Dedifferentiated amniotic fluid mesenchymal stem cell (primary cell): ENCODE measurements around the gene ZNF579.
"Not testable (repeated sequence)": the region's sequence is repeated elsewhere in the genome, so short reads cannot be mapped to it uniquely, and the experiment has no call there.

ENCODE experiments used
- DNase-seq: peaks from one replicate; pipeline ENCODE4 v3.0.0-alpha.2; 2016; ENCODE audit errors: extremely low spot score

Gene ZNF579

DNA sequence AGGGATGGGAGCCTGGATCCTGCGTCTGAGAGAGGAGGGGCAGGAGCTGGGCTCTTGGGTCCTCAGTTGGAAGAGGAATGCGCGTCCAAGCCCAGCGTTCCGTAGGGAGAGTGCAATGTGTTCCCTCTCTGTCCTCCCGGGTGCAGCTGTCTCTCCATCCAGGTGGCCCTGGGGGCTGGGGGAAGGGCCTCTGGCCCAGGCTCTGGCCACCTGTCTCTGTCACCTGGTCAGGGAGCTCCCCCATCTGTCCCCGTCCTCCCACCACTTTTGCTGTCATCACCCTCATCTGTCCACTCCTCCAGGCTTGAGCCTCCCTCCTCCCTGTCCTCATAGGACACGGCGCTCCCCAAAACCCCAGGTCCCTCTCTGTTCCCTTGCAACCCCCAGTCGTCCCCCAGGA is 40.0 kb downstream of the ZNF579 start:
- DNase-seq, result no peak

DNA sequence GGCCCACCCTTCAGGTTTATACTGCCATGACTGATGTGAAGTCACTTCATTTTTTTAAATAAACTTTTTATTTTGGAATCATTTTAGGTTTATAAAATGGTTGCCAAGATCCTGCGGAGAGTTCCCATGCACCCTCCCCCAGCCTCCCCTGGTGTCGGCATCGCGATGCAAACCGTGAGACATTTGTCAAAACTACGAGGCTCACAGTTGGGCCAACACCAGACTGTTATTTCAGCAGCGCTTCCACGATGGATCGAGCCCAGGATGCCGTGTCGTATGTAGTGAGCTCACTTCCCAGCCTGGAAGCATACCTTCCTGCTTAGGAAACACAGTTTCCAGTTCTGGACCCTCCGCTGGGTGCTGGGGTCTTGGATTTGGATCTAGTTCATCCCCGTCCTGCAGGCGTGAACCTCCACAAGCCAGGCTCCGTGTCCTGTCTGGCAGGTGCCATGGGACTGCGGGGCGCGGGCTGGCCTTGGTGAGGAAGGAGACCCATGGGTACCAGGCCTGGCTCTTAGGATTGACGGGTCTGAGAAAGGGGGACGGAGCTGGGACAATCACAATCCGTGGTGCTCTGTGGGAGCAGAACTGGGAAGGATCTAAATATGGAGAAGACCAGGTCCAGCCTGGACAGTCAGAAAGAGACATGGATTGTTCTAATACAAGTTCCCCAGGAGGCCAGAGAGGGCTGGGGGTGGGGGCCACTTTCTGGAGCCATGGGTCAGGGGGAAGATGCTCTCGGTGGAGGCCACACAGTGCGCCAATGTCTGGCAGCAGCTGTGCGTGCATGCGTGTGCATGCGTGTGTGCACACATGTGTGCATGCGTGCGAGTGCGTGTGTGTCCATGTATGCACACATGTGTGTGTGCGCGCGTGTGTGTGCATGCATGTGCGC is 41.3 kb downstream of the ZNF579 start:
- no peak for DNase-seq

DNA sequence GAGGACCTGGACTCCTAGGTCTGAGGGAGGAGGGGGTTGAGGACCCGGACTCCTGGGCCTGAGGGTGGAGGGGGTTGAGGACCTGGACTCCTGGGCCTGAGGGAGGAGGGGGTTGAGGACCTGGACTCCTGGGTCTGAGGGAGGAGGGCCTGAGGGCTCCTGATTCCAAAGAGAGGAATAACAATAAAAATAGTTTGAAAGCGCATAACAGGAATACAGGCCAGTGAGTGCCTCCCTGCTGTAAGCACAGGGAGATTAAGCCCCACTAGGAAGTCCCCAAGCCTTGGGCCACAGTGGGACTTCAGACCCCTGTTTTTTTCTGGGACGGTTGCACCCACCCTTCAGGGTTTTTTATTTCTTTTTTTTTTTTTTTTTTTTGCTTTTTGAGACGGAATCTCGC is 42.5 kb downstream of the ZNF579 start:
- DNase-seq, result no peak

DNA sequence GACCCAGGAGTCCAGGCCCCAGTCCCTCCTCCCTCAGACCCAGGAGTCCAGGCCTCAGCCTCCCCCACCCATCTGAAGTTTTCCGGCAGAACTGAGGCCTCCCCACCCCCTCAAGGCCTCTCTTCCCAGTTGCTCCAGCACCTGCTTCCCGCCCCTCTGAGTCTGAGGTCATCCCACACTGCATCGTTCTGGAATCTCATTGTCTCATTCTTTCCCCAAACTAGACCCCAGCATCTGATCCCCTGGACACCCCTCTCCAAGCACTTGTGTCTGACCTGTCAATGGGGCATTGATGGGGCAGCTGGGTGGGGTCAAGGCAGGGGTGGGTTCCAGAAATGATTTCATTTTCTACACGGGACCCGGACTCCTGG is 42.9 kb downstream of the ZNF579 start:
- DNase-seq, result no peak

DNA sequence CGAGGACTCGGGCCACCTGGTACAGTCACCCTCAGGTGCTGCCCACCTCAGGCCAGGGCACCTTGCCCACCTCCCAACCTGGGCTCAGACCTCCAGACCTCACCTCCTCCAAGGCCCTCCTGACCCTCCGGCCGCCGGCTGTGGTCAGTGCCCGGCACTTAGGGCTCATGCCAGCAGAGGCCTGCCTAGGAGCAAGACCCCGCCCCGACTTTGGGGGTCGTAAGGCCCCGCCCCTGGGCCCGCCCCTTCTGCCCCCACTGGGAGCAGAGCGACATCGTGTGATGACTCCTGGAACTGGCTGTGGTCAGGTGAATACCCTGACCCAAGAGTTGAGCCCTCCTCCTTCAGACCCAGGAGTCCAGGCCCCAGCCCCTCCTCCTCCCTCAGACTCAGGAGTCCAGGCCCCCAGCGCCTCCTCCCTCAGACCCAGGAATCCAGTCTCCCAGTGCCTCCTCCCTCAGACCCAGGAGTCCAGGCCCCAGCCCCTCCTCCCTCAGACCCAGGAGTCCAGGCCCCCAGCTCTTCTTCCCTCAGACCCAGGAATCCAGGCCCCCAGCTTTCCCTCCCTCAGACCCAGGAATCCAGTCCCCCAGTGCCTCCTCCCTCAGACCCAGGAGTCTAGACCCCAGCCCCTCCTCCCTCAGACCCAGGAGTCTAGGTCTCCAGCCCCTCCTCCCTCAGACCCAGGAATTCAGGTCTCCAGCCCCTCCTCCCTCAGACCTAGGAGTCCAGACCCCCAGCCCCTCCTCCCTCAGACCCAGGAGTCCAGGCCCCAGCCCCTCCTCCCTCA is 43.5 kb downstream of the ZNF579 start, which contains the start of gene SBK2:
TSS of gene SBK2 (minus strand) at position 183 of the 790 bp plus-strand sequence. CDS start 839 bp downstream, outside the sequence.
- no peak for DNase-seq

DNA sequence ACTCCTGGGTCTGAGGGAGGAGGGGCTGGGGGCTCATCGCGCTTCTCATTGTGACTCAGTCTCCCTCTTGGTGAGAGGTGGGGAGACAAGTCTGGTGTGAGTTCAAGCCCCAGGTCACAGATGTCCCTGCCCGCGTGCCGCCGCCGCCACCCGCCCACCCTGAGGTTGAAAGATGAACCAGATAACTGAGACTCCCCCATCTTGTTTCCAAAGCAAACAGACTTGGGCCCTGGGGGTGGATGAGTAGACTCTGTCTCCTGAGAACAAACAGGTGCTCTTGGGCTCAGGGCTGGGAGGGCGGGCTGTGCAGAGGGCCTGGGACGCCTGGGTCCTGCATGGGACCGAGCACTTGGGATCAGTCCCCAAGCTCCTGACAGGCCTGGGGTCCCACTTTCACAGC is 44.3 kb downstream of the ZNF579 start:
- DNase-seq, result no peak

DNA sequence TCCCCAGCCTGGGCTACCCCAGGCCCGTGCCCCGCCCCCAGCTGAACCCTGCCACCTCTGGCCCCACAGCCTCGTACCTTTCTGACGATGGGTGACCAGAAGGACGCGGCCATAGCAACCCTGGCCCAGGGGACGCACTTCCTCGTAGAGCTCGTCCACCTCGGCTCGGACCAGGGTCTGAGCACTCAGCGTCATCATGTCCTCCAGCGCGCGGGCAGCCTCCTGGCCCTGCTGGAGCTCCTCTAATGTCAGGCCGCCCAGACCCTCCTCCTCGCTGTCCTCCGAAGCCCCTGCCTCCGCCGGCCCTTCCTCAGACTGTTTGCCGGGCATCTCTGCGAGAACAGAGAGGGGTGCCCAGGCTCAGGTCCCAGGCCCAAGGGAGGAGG is 44.7 kb downstream of the ZNF579 start:
- no peak for DNase-seq

DNA sequence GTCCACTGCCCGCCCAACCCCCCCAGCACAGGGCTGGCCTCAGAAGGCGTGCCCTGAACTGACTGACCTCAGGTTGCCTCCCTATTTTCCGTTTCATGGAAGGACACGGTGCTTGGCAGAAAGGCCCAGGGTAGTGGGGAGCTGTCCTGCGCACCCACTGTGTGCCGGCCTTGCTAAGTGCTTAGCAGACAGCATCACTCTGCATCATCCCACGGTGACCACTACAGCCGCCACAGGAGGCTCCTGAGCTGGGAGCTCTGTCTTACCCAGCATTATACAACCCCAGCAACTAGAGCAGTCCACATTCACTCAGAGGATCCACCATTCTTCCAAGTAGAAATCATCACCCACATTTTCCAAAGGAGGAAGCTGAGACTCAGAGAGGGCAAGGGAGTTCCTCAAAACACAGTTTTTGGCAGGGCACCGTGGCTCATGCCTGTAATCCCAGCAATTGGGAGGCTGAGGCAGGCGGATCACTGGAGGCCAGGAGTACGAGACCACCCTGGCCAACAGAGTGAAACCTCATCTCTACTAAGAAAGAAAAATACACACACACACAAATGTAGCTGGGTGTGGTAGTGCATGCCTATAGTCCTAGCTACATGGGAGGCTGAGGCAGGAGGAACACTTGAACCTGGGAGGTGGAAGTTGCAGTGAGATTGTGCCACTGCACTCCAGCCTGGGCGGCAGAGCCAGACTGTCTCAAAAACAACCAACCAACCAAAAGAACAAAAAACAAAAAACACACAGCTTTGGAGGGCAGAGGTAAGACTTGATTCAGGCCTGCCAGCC is 45.3 kb downstream of the ZNF579 start:
- DNase-seq, result no peak

DNA sequence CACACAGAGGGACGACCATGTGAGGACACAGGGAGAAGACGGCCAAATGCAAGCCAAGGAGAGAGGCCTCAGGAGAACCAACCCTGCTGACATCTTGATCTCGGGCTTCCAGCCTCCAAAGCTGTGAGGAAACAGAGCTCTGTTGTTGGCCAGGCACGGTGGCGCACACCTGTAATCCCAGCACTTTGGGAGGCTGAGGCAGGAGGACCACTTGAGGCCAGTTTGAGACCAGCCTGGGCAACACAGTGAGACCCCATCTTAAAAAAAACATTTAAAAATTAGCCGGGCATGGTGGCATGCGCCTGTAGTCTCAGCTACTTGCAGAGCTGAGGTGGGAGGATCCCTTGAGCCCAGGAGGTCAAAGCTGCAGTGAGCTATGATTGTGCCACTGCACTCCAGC is 46.4 kb downstream of the ZNF579 start:
- DNase-seq, result not testable (repeated sequence)

DNA sequence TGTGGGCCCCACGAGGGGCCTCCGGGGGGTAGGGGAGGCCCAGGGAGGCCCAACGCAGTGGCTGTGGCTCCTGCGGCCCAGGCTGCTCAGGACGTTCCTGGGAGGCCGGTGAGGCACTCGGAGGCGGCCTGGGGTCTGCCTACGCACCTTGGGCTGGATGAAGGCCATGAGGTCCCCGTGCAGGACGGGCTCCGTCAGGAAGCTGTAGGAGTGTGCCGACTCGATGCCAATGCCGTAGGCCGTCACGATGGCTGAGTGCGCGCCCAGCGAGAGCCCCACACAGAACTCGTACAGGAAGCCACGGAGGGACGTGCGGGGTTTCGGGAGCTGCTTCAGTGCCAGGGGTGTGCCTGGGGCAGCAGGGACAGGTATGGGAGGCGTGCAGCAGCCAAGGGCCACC is 49.7 kb downstream of the ZNF579 start:
- DNase-seq, result no peak

DNA sequence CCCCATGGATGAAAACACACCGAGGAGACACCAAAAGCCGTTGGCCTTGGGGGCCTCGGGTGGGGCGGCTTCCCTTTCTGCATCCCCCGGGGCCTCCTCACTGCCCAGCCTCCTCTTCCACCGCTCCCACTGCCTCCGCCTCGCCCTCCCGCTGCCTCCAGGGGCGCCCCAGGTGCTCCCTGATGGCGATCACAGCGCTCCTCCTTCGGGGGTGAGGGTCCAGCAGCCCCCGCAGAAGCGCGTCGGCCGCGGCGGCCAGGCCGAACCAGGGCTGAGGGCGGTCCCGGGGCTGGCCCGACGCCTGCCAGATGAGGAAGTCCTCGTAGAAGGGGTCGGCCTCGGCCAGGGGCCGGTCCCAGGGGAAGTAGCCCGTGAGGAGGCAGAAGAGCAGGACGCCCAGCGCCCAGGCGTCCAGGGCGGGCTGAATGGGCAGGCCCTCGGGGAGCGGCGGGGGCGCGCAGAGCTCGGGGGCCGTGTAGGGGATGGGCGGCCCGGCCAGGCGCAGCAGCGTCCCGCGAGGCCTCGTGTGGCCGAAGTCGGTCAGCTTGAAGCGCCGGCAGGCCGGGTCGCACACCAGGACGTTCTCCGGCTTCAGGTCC is 50.9 kb downstream of the ZNF579 start:
- DNase-seq, result no peak

DNA sequence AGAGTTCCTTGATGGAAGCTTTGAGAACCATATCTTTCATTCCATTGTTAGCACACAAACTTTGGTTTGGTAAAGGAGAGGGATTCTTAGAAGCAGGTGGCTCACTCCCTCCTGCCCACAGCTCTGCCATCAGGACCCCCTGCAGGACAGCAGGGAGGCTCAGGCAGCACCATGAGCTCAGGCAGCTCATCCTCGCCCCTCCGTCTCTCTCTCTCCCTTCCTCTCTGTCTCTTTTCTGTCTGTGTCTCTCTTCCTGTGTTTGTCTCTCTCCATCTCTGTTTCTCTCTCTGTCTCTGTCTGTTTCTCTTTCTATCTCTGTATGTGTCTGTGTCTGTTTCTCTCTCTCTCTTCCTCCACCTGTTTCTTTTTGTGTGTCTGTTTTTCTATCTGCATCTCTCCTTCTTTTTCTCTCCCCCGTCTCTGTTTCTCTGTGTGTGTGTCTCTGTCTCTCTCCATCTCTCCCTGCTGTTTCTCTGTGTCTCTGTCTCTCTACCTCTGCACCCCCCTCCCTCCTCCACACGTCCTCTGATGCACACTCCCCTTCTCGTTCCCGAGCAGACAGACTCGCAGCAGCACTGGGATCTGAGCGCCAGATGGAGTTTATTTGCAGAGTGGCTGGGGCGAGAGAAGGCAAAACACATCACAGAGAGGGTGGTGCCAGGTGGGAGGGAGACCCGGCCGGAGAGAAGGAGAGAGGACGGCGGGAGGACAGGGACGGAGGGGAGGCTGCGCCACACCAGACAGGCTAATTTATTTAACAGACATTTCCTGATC is 52.4 kb downstream of the ZNF579 start:
- no peak for DNase-seq

DNA sequence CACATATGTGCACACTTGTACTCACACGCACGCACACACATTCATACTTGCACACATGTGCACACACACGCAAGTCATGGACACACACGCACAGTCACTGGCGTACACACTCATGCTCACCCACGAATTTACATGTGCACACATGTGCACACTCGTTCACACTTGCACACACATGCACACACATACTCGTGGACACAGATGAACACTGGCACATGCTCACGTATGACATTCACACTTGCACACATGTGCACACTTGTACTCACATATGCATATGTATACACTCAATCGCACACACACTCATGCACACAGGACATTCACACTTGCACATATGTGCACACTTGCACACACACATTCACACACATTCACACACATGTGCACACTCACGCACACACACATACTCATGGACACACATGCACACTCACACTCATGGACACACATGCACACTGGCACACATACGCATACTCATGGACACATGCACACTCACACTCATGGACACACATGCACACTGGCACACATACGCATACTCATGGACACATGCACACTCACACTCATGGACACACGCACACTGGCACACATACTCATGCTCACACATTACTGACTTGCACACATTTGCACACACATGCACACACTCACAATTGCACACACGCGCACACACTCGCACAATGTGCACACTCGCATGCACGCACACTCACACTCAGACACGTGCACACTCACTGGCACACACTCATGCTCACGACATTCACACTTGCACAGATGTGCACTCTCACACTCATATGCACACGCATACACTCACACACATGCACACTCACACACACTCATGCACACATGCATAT is 53.2 kb downstream of the ZNF579 start:
- DNase-seq, result no peak
